A673 (cell line): ENCODE results near the gene RPS6KA5. TPM values are rescaled to one million over a fixed set of nuclear protein-coding genes. Genes with fewer than 3 reads are reported as not detected.

Source experiments
- BruUV-seq: library from RNA; stranded (reverse); fragments of 400-500 nt; replicated peaks from 2 replicates; lab custom pipeline; 2021; lab: Mats Ljungman, UMichigan
- CTCF ChIA-PET: fragments of 300-600 bp; sonication (Branson Sonifier 250); formaldehyde crosslinking; loops from one replicate; lab custom pipeline; 2022; ENCODE audit warnings: antibody characterized with exemption; lab: Charles Lee
- POLR2A ChIA-PET: fragments of 300-600 bp; sonication (Branson Sonifier 250); formaldehyde crosslinking; loops from one replicate; lab custom pipeline; 2022; ENCODE audit warnings: antibody characterized with exemption; ENCODE audit not compliant: low non-redundant PET; lab: Charles Lee
- DNase-seq: peaks from one replicate; pipeline ENCODE4 v3.0.0-alpha.2; 2015; ENCODE audit warnings: low spot score
- H3K27ac ChIP-seq: fragments of 200-600 bp; sonication (generic); 2 replicates; pipeline ENCODE4 v1.5.1; 2016; ENCODE audit warnings: mixed run types, low read depth, mild to moderate bottlenecking, mixed read lengths, antibody characterized with exemption, low read length; ENCODE audit not compliant: poor library complexity, severe bottlenecking
- H3K27me3 ChIP-seq: fragments of 200-600 bp; sonication (generic); replicated peaks from 2 replicates; pipeline ENCODE4 v1.6.1; 2017; ENCODE audit warnings: mixed run types, low read depth, mild to moderate bottlenecking, mixed read lengths, antibody characterized with exemption, low read length; ENCODE audit not compliant: insufficient read depth, poor library complexity
- H3K36me3 ChIP-seq: fragments of 200-600 bp; sonication (generic); 2 replicates; pipeline ENCODE4 v1.6.1; 2016; ENCODE audit warnings: mixed run types, mild to moderate bottlenecking, mixed read lengths, antibody characterized with exemption, low read length; ENCODE audit not compliant: insufficient read depth, poor library complexity, severe bottlenecking
- H3K4me1 ChIP-seq: fragments of 200-600 bp; sonication (generic); 2 replicates; pipeline ENCODE4 v1.6.1; 2017; ENCODE audit warnings: mixed run types, mild to moderate bottlenecking, mixed read lengths, antibody characterized with exemption, low read length; ENCODE audit not compliant: insufficient read depth, poor library complexity, severe bottlenecking
- H3K4me3 ChIP-seq: fragments of 200-600 bp; sonication (generic); 2 replicates; pipeline ENCODE4 v1.5.1; 2016; ENCODE audit warnings: low read depth, mixed run types, mild to moderate bottlenecking, mixed read lengths, low read length; ENCODE audit not compliant: poor library complexity, severe bottlenecking
- H3K9me3 ChIP-seq: fragments of 200-600 bp; sonication (generic); 2 replicates; pipeline ENCODE4 v1.6.1; 2016; ENCODE audit warnings: mixed run types, low read depth, mild to moderate bottlenecking, mixed read lengths, antibody characterized with exemption, low read length; ENCODE audit not compliant: poor library complexity, severe bottlenecking
- EZH2 ChIP-seq: fragments of 200-600 bp; sonication (generic); IDR thresholded peaks from 2 replicates; pipeline ENCODE4 v1.6.1; 2017; ENCODE audit warnings: borderline replicate concordance, low read depth, mild to moderate bottlenecking, mixed read lengths, antibody characterized with exemption, low read length; ENCODE audit not compliant: poor library complexity, severe bottlenecking
- intact Hi-C: fragments of 100-400 bp; cut with micrococcal nuclease; formaldehyde crosslinking; loops from one replicate; pipeline ENCODE4 v1.10.0; 2022; ENCODE audit not compliant: unreplicated experiment
- total RNA-seq: library from RNA; stranded (reverse); gene quantifications from 2 replicates; pipeline ENCODE4 v1.2.3, GENCODE V29; 2021
- TF ChIP-seq, protein P1 (sequence below): fragments of 300-800, 200-600 bp; sonication (generic); conservative IDR thresholded peaks from 2 replicates; pipeline ENCODE4 v1.5.1; 2017; ENCODE audit warnings: low read depth, mild to moderate bottlenecking, antibody characterized with exemption, low read length, moderate library complexity, mixed read lengths

RPS6KA5 gene
- total RNA-seq, 1 experiment from 2014 or later: 7.6 TPM

DNA sequence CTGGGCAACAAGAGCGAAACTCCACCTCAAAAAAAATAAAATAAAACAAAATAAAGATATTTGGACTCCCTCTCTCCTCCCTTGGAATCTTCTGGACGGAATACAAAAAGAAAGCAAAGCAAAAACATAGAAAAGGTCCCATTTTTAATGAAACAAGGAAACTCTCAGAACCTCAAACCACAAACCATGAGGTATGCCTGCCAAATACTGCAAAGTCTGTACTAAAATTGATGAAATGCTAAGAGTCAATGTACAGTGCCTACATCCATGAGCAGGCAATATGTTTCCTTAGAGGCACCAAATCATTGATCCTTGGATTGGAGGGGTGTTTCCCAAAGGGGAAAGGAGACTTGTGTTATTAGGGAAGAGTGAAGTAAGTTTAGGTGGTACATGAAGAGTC, 8.2 kb upstream of the RPS6KA5 start:
- no peak overlapping the region for H3K27ac ChIP-seq
- no peak overlapping the region for H3K4me3 ChIP-seq
- ChIA-PET CTCF (no interaction called here), POLR2A (no interaction called here)
- no peaks in the 10 kb centered on the region for H3K27me3 ChIP-seq
- no peak for DNase-seq
- no peaks in the 10 kb centered on the region for H3K9me3 ChIP-seq
- TF ChIP-seq, protein P1, sequence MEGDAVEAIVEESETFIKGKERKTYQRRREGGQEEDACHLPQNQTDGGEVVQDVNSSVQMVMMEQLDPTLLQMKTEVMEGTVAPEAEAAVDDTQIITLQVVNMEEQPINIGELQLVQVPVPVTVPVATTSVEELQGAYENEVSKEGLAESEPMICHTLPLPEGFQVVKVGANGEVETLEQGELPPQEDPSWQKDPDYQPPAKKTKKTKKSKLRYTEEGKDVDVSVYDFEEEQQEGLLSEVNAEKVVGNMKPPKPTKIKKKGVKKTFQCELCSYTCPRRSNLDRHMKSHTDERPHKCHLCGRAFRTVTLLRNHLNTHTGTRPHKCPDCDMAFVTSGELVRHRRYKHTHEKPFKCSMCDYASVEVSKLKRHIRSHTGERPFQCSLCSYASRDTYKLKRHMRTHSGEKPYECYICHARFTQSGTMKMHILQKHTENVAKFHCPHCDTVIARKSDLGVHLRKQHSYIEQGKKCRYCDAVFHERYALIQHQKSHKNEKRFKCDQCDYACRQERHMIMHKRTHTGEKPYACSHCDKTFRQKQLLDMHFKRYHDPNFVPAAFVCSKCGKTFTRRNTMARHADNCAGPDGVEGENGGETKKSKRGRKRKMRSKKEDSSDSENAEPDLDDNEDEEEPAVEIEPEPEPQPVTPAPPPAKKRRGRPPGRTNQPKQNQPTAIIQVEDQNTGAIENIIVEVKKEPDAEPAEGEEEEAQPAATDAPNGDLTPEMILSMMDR: no peak
- TF ChIP-seq EZH2: no peak
- no TSS peak for BruUV-seq
- H3K36me3 ChIP-seq: no peaks in the 10 kb centered on the region
- intact Hi-C loops: no loop called here
- H3K4me1 ChIP-seq: no peaks in the 10 kb centered on the region

DNA sequence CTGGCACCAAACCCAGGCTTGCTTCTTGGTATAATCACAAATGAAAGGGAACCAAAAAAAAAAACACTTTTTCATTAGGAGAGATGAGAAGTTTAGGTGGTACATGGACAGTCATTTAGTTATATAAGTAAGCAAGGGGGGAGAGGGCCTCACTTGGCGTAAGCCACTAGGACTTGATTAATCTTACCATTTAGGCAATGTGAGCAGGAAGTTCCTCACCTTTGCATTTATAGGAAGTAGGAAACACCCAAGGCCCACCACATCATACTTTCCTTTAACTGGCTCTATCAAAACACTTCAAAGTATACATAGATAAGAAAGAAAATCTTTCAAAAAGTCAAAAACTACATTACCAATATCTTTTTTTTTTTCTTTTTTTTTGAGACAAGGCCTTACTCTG, 6.7 kb upstream of the RPS6KA5 start:
- CTCF ChIA-PET: no interaction called here
- no TSS peak for BruUV-seq

DNA sequence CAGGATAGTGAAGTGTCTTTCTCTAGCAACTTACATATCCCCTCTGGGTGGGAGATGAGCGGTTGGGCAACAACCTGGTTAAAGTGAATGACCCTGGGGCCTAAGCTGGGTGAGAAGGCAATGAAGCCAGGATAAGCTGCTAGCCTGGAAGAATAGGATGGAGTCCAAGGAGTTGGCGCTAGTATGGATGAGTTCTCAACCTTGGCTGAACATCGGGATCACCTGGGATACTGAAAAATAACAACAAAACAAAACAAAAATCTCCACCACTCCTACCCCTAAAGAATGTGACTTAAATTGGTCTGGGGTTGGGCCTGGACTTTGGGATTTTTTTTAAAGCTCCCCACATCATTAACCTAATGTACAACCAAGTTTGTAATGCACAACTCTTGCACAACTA, 4.8 kb upstream of the RPS6KA5 start:
- no peaks in the 10 kb centered on the region for H3K9me3 ChIP-seq
- TF ChIP-seq, protein P1: no peak
- no peak for TF ChIP-seq EZH2
- H3K27me3 ChIP-seq: no peaks in the 10 kb centered on the region
- H3K36me3 ChIP-seq: no peaks in the 10 kb centered on the region
- ChIA-PET POLR2A (no interaction called here), CTCF (no interaction called here)
- BruUV-seq: no TSS peak
- DNase-seq: no peak
- peaks cover 6% of the 10 kb centered on the region for H3K4me1 ChIP-seq
- no peak overlapping the region for H3K27ac ChIP-seq
- H3K4me3 ChIP-seq: no peak overlapping the region
- intact Hi-C loops: no loop called here

More for the DNA sequence above, 6.7 kb upstream of the RPS6KA5 start:
- TF ChIP-seq, protein P1: no peak
- TF ChIP-seq EZH2: no peak
- H3K4me3 ChIP-seq: no peak overlapping the region
- no peak for DNase-seq
- H3K9me3 ChIP-seq: no peaks in the 10 kb centered on the region
- H3K36me3 ChIP-seq: no peaks in the 10 kb centered on the region
- no peaks in the 10 kb centered on the region for H3K4me1 ChIP-seq
- no peak overlapping the region for H3K27ac ChIP-seq
- POLR2A ChIA-PET: no interaction called here
- intact Hi-C loops: no loop called here
- no peaks in the 10 kb centered on the region for H3K27me3 ChIP-seq
